Left ventricle myocardium inferior (tissue), 1 donor: ENCODE measurements around the gene USP7. TPM values are rescaled to one million over a fixed set of nuclear protein-coding genes. Genes with fewer than 3 reads are reported as not detected.
"Not testable (repeated sequence)": the region's sequence is repeated elsewhere in the genome, so short reads cannot be mapped to it uniquely, and the experiment has no call there.

Experiments
- DNase-seq: peaks from one replicate; pipeline ENCODE4 v3.0.0-alpha.2; 2020
- H3K27ac ChIP-seq: fragments of 200-600 bp; replicated peaks from 2 replicates; pipeline ENCODE4 v1.8.0; 2021
- H3K27me3 ChIP-seq: fragments of 200-600 bp; 2 replicates; pipeline ENCODE4 v1.8.0; 2021; ENCODE audit warnings: low read depth
- H3K36me3 ChIP-seq: fragments of 200-600 bp; 2 replicates; pipeline ENCODE4 v1.8.0; 2021
- H3K4me1 ChIP-seq: fragments of 200-600 bp; 2 replicates; pipeline ENCODE4 v1.8.0; 2021
- H3K4me3 ChIP-seq: fragments of 200-600 bp; 2 replicates; pipeline ENCODE4 v1.8.0; 2021; ENCODE audit warnings: mild to moderate bottlenecking, moderate library complexity
- H3K9me3 ChIP-seq: fragments of 200-600 bp; replicated peaks from 2 replicates; pipeline ENCODE4 v1.8.0; 2021
- intact Hi-C: fragments of 100-400 bp; cut with micrococcal nuclease; formaldehyde crosslinking; loops from one replicate; pipeline ENCODE4 v1.11.0; 2022
- total RNA-seq: library from RNA; stranded (reverse); fragmentation: NEBNext Ultra II Directional; extraction: Animal tissue kit (Norgen Biotek cat#: 25700); gene quantifications from one replicate; pipeline ENCODE4 v1.2.1, GENCODE V29; 2021
- TF ChIP-seq, protein P1 (sequence below): fragments of 200-600 bp; IDR thresholded peaks from 2 replicates; pipeline ENCODE4 v1.8.0; 2021; ENCODE audit warnings: antibody characterized with exemption, mild to moderate bottlenecking, borderline replicate concordance
- donor health status: DM: no; HTN: yes; CAD: no; lungs with severe emphysema.

USP7 gene
- total RNA-seq, 1 donor from 2014 or later, result 54.7 TPM

DNA sequence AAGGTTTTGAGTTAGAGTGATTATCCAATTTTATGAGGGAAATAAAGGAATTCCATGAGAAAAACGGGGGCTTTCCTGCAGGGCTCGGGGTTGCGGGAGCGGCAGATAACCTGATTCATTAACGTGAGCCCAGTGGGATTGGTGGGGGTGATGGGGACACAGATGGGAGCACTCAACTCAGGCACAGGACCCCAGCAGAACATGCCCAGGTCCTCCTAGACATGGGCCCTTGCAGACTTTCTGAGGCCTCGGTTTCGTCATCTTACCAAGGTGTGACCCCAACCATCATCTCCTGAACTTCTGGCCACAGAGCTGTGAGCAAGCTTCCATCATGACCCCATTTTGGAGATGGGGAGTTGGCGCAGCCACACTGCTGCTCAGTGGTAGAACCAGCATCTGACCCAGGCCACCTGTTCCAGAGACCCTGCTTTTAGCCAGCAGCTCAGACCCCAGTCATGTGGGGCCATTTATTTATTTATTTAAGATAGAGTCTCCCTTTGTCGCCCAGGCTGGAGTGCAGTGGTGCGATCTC lies 117.2 kb downstream of the USP7 start:
- H3K9me3 ChIP-seq, result no peaks in the 10 kb centered on the region
- no peak for DNase-seq
- peaks cover 42% of the 10 kb centered on the region for H3K36me3 ChIP-seq
- H3K27me3 ChIP-seq, result no peaks in the 10 kb centered on the region
- TF ChIP-seq, protein P1, sequence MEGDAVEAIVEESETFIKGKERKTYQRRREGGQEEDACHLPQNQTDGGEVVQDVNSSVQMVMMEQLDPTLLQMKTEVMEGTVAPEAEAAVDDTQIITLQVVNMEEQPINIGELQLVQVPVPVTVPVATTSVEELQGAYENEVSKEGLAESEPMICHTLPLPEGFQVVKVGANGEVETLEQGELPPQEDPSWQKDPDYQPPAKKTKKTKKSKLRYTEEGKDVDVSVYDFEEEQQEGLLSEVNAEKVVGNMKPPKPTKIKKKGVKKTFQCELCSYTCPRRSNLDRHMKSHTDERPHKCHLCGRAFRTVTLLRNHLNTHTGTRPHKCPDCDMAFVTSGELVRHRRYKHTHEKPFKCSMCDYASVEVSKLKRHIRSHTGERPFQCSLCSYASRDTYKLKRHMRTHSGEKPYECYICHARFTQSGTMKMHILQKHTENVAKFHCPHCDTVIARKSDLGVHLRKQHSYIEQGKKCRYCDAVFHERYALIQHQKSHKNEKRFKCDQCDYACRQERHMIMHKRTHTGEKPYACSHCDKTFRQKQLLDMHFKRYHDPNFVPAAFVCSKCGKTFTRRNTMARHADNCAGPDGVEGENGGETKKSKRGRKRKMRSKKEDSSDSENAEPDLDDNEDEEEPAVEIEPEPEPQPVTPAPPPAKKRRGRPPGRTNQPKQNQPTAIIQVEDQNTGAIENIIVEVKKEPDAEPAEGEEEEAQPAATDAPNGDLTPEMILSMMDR, result no peak
- intact Hi-C loops, result no loop called here
- H3K4me3 ChIP-seq, result no peak overlapping the region
- H3K4me1 ChIP-seq, result peaks cover 57% of the 10 kb centered on the region
- no peak overlapping the region for H3K27ac ChIP-seq

DNA sequence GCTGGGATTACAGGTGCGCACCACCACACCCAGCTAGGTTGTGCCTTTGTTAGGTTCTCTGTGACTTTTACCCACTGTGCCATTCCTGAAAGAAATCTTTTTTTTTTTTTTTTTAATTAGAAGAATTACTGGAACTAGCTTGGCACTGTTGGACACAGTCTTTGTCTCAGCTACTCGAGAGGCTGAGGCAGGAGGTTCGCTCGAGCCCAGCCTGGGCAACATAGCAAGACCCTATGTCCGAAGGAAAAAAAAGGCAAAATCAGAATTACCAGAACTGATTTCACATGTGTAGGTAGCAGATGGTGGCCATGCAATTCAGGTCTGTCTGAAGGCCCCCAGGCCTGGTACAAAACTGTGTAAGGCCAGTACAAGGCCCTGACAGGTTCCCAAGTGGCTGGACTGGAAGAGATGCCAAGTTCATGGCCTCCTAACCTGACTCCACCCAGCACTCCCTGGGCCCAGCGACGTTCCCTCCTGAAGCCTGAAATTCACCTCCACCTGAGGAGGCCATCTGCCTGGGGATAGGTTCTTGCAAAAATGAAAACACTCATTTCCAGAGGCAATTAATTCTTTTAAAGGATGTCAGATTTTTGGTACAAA lies 117.9 kb downstream of the USP7 start:
- peak overlapping the region; percentile 48 for H3K27ac ChIP-seq
- H3K4me1 ChIP-seq, result peaks cover 51% of the 10 kb centered on the region
- TF ChIP-seq, protein P1, result no peak
- H3K36me3 ChIP-seq, result peaks cover 36% of the 10 kb centered on the region
- H3K4me3 ChIP-seq, result peak overlapping the region; percentile 61
- intact Hi-C loops, result no loop called here
- DNase-seq, result no peak
- H3K27me3 ChIP-seq, result no peaks in the 10 kb centered on the region
- H3K9me3 ChIP-seq, result no peaks in the 10 kb centered on the region

DNA sequence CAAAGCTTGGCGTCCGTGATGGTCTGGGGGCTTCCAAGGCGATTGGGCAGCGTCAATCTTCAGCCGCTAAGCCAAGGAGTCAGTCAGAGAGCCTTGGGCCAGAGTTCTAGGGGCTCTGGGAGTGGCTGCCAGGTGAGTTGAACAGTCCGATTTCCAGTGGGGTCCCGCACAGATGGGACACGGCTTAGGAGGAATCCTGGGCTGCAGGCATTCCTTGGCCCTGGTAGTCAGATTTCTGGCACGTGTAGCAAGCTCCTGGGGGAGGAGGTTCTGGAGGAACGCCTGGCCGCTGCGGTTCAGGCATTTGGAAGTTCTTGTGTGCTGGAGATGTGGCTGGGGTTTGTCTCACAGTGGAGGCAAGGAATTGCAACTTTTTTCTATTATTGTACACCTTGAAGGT lies 120.4 kb downstream of the USP7 start:
- Histone ChIP-seq H3K4me3 (peak overlapping the region; percentile 61), H3K27ac (peak overlapping the region; percentile 82), H3K4me1 (peaks cover 26% of the 10 kb centered on the region), H3K36me3 (peaks cover 16% of the 10 kb centered on the region)
- DNase-seq, H3K9me3 ChIP-seq, H3K27me3 ChIP-seq, intact Hi-C loops: not testable (repeated sequence)

Other genes with a start within 250 kb of the USP7 start
- 16.4 TPM for gene TMEM186, start 166.3 kb downstream of the USP7 start, total RNA-seq
- 13.7 TPM for gene PMM2, start 166.1 kb downstream of the USP7 start, total RNA-seq
- gene CARHSP1, start 94.9 kb downstream of the USP7 start, total RNA-seq, result 23.9 TPM
- gene LITAFD, start 81.6 kb downstream of the USP7 start, total RNA-seq, result not detected
- 52.3 TPM for gene HAPSTR1, start 127.7 kb upstream of the USP7 start, total RNA-seq